ENCODE measurements around the gene DAZL. TPM values are rescaled to one million over a fixed set of nuclear protein-coding genes. Genes with fewer than 3 reads are reported as not detected.

The DAZL gene
- polyA plus RNA-seq, 3 donors = not detected

DNA sequence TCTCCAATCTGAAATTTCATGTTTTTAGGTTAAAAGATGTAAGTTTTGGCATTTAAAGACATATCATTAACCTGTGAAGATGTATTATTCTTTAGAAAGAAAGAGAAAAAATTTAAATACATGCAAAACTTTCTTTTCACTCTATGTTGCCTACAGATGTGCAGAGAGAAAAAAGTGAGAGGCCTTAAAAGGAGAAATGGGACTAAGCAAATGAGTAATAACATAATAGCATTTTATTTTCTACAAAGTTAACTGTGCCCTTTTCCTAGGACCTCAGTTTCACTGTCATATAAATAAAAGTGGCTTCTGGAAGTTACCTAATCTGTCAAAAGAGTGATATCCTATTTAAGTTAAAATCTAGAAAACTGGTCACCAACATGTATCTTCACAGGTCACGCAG, 16.1 kb downstream of the DAZL start:
- no peaks in the 10 kb centered on the region for H3K4me1 ChIP-seq (ENCODE audit: control insufficient read depth in 1 of 2, insufficient read depth in 2 of 2, low read length in 2 of 2)
- no peak overlapping the region for H3K4me2 ChIP-seq (replicated peaks; ENCODE audit: extremely low read depth, low read length, poor library complexity, severe bottlenecking)
- Mint-ChIP-seq H3K4me3 (no peak overlapping the region), H3K36me3 (no peaks in the 10 kb centered on the region), H3K4me1 (peaks cover 3% of the 10 kb centered on the region), H3K27me3 (ENCODE audit: low read depth in 3 of 3) (no peaks in the 10 kb centered on the region), H3K9me3 (no peaks in the 10 kb centered on the region), H3K27ac (no peak overlapping the region)
- H3K27ac ChIP-seq (ENCODE audit: low read depth in 1 of 2, low read length in 2 of 2) = no peak overlapping the region
- TF ChIP-seq, protein P1, sequence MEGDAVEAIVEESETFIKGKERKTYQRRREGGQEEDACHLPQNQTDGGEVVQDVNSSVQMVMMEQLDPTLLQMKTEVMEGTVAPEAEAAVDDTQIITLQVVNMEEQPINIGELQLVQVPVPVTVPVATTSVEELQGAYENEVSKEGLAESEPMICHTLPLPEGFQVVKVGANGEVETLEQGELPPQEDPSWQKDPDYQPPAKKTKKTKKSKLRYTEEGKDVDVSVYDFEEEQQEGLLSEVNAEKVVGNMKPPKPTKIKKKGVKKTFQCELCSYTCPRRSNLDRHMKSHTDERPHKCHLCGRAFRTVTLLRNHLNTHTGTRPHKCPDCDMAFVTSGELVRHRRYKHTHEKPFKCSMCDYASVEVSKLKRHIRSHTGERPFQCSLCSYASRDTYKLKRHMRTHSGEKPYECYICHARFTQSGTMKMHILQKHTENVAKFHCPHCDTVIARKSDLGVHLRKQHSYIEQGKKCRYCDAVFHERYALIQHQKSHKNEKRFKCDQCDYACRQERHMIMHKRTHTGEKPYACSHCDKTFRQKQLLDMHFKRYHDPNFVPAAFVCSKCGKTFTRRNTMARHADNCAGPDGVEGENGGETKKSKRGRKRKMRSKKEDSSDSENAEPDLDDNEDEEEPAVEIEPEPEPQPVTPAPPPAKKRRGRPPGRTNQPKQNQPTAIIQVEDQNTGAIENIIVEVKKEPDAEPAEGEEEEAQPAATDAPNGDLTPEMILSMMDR (IDR thresholded peaks at IDR 0.05) = no peak
- no peaks in the 10 kb centered on the region for H3K79me2 ChIP-seq (ENCODE audit: insufficient read depth, low read length)
- no peaks in the 10 kb centered on the region for H3K9me3 ChIP-seq (replicated peaks in 1 of 2; ENCODE audit: control insufficient read depth in 1 of 2, insufficient read depth in 1 of 2, low read length in 2 of 2)
- H3K36me3 ChIP-seq (replicated peaks in 1 of 2; ENCODE audit: control insufficient read depth in 1 of 2, insufficient read depth in 2 of 2, low read length in 2 of 2) = no peaks in the 10 kb centered on the region
- H3K4me3 ChIP-seq (replicated peaks in 1 of 3; ENCODE audit: low read depth in 2 of 3, low read length in 3 of 3) = no peak overlapping the region
- no peak for DNase-seq
- no peak overlapping the region for H2AFZ ChIP-seq (ENCODE audit: insufficient read depth, low read depth, low read length, poor library complexity, severe bottlenecking)
- intact Hi-C loops (cut with micrococcal nuclease) = no loop called here
- WGBS (ENCODE audit: insufficient coverage) = no CpG with 5 or more reads among the region's 1 CpG
- no peaks in the 10 kb centered on the region for H3K27me3 ChIP-seq (ENCODE audit: control insufficient read depth in 2 of 2, insufficient read depth in 2 of 2, low read length in 2 of 2)
- no peak overlapping the region for H3K9ac ChIP-seq (ENCODE audit: insufficient read depth, low read length, poor library complexity, severe bottlenecking)
- no peaks in the 10 kb centered on the region for H4K20me1 ChIP-seq (ENCODE audit: insufficient read depth, low read length)

DNA sequence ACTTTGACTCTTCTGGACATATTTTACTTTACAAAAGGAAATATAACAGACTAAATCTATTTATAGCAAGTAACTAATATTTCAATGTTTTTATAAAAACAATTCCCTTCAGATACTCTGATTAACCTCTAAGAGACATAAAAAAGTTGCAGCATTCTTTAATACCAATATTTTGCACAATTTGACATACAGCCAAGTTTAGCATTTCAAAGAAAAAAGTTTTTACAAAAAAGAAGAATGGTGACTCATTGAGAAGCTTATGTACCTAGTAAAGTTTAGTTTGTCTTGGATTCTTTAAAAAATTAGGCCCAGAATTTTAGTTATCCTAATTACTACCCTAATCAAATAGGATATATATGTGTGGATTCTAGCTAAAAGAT, 17.6 kb downstream of the DAZL start:
- DNase-seq = no peak
- peaks cover 0 to 2% (median 0%) of the 10 kb centered on the region in 7 donors for H3K9me3 Mint-ChIP-seq
- Histone ChIP-seq H3K4me1 (ENCODE audit: control insufficient read depth in 1 of 2, insufficient read depth in 2 of 2, low read length in 2 of 2) (no peaks in the 10 kb centered on the region), H3K27me3 (ENCODE audit: control insufficient read depth in 2 of 2, insufficient read depth in 2 of 2, low read length in 2 of 2) (no peaks in the 10 kb centered on the region), H4K20me1 (ENCODE audit: insufficient read depth, low read length) (no peaks in the 10 kb centered on the region), H3K36me3 (replicated peaks in 1 of 2; ENCODE audit: control insufficient read depth in 1 of 2, insufficient read depth in 2 of 2, low read length in 2 of 2) (no peaks in the 10 kb centered on the region), H3K9me3 (replicated peaks in 1 of 2; ENCODE audit: control insufficient read depth in 1 of 2, insufficient read depth in 1 of 2, low read length in 2 of 2) (no peaks in the 10 kb centered on the region), H3K27ac (ENCODE audit: low read depth in 1 of 2, low read length in 2 of 2) (no peak overlapping the region), H3K79me2 (ENCODE audit: insufficient read depth, low read length) (no peaks in the 10 kb centered on the region), H3K4me2 (replicated peaks; ENCODE audit: extremely low read depth, low read length, poor library complexity, severe bottlenecking) (no peak overlapping the region), H3K4me3 (replicated peaks in 1 of 3; ENCODE audit: low read depth in 2 of 3, low read length in 3 of 3) (no peak overlapping the region), H2AFZ (ENCODE audit: insufficient read depth, low read depth, low read length, poor library complexity, severe bottlenecking) (no peak overlapping the region), H3K9ac (ENCODE audit: insufficient read depth, low read length, poor library complexity, severe bottlenecking) (no peak overlapping the region)
- H3K27me3 Mint-ChIP-seq (ENCODE audit: low read depth in 3 of 3) = no peaks in the 10 kb centered on the region
- TF ChIP-seq, protein P1 (IDR thresholded peaks at IDR 0.05) = no peak
- no peak overlapping the region for H3K27ac Mint-ChIP-seq
- intact Hi-C loops (cut with micrococcal nuclease) = no loop called here
- no peak overlapping the region for H3K4me3 Mint-ChIP-seq
- H3K36me3 Mint-ChIP-seq = no peaks in the 10 kb centered on the region
- peaks cover 3% of the 10 kb centered on the region for H3K4me1 Mint-ChIP-seq
